Prostate gland (tissue), 2 donors: ENCODE measurements around the gene SPATS2.

Experiments
- CTCF ChIP-seq, 4 experiments: fragments of 200-600 bp in 2 of 4; fragments of 450-650 bp in 2 of 4; sonication (generic) in 2 of 4; IDR thresholded peaks; 1 replicate in 3 of 4; 2 replicates in 1 of 4; pipeline ENCODE4 v1.5.1; 2016 to 2019; ENCODE audit warnings: antibody characterized with exemption in 4 of 4, mild to moderate bottlenecking in 2 of 4, moderate library complexity in 2 of 4
- POLR2A ChIP-seq: fragments of 450-650 bp; IDR thresholded peaks from one replicate; pipeline ENCODE4 v1.6.1; 2016; ENCODE audit warnings: antibody characterized with exemption, mild to moderate bottlenecking

GRCh38 chr12:49553512-49554088, 186.3 kb downstream of the SPATS2 start:
- TF ChIP-seq CTCF (IDR thresholded peaks at IDR 0.05) (peak in 3 of 4 experiments; percentile 11 to 56 (median 52)), POLR2A (no peak)
